ENCODE results near the gene FGA. TPM values are rescaled to one million over a fixed set of nuclear protein-coding genes. Genes with fewer than 3 reads are reported as not detected.

The FGA gene
- total and polyA plus RNA-seq, 7 donors: 0.79 to 0.83 TPM; not detected in 5

GRCh38 chr4:154616287-154616686, 25.7 kb upstream of the FGA start:
- DNase-seq (no peak), ATAC-seq (no peak)
- TF ChIP-seq CTCF (IDR thresholded peaks at IDR 0.05): no peak
- no peaks in the 10 kb centered on the region for H3K27me3 ChIP-seq (ENCODE audit: insufficient read depth in 3 of 3, low read length in 2 of 3)
- no peaks in the 10 kb centered on the region for H3K4me1 ChIP-seq
- no peaks in the 10 kb centered on the region for H3K9me3 ChIP-seq
- intact Hi-C loops (cut with DNase I): no loop called here
- H3K27ac ChIP-seq: no peak overlapping the region
- H3K36me3 ChIP-seq (ENCODE audit: insufficient read depth in 1 of 2, low read depth in 1 of 2): no peaks in the 10 kb centered on the region
- no peak overlapping the region for H3K4me3 ChIP-seq
- 55 to 59% (median 55%) methylated on average over 4 of the region's 4 CpGs for WGBS, 3 donors

GRCh38 chr4:154615211-154615610, 24.7 kb upstream of the FGA start:
- Histone ChIP-seq H3K9me3 (no peaks in the 10 kb centered on the region), H3K27ac (no peak overlapping the region), H3K27me3 (ENCODE audit: insufficient read depth in 3 of 3, low read length in 2 of 3) (no peaks in the 10 kb centered on the region), H3K4me1 (no peaks in the 10 kb centered on the region), H3K4me3 (no peak overlapping the region), H3K36me3 (ENCODE audit: insufficient read depth in 1 of 2, low read depth in 1 of 2) (no peaks in the 10 kb centered on the region)
- TF ChIP-seq CTCF (IDR thresholded peaks at IDR 0.05): no peak
- ATAC-seq: no peak
- intact Hi-C loops (cut with DNase I): no loop called here
- WGBS, 3 donors: 88 to 90% (median 89%) methylated on average over 1 of the region's 1 CpG
- no peak for DNase-seq

GRCh38 chr4:154614306-154614705, 23.8 kb upstream of the FGA start:
- TF ChIP-seq CTCF (IDR thresholded peaks at IDR 0.05): no peak
- no peak overlapping the region for H3K27ac ChIP-seq
- DNase-seq (no peak), ATAC-seq (no peak)
- H3K4me1 ChIP-seq: no peaks in the 10 kb centered on the region
- no peaks in the 10 kb centered on the region for H3K27me3 ChIP-seq (ENCODE audit: insufficient read depth in 3 of 3, low read length in 2 of 3)
- intact Hi-C loops (cut with DNase I): no loop called here
- H3K9me3 ChIP-seq: no peaks in the 10 kb centered on the region
- H3K4me3 ChIP-seq: no peak overlapping the region
- H3K36me3 ChIP-seq (ENCODE audit: insufficient read depth in 1 of 2, low read depth in 1 of 2): no peaks in the 10 kb centered on the region

- Histone ChIP-seq H3K4me3 (no peak within 1 kb of the TSS), H3K4me1 (no peaks in the 10 kb centered on the region), H3K27ac (no peak within 1 kb of the TSS), H3K27me3 (ENCODE audit: insufficient read depth in 3 of 3, low read length in 2 of 3) (peaks cover 0 to 3% (median 0%) of the 10 kb centered on the region in 3 donors), H3K36me3 (ENCODE audit: insufficient read depth in 1 of 2, low read depth in 1 of 2) (no peaks in the 10 kb centered on the region), H3K9me3 (no peaks in the 10 kb centered on the region)
- WGBS, 3 donors: 57 to 66% (median 58%) methylated on average over 7 of the region's 7 CpGs
- ATAC-seq: no peak
- DNase-seq: no peak
- intact Hi-C loops (cut with DNase I): no loop called here
- no peak for TF ChIP-seq CTCF (IDR thresholded peaks at IDR 0.05)
Observed at GRCh38 chr4:154612472-154613414, 22.2 kb upstream of the FGA start, which contains the start of gene FGG. Gene FGG, minus strand, starts transcription at chr4:154612656. Its CDS starts 47 bp downstream, at chr4:154612609.
